Measurements from ENCODE around the gene USP53. TPM values are rescaled to one million over a fixed set of nuclear protein-coding genes. Genes with fewer than 3 reads are reported as not detected.
"Not testable (repeated sequence)": the region's sequence is repeated elsewhere in the genome, so short reads cannot be mapped to it uniquely, and the experiment has no call there.

The USP53 gene
- total RNA-seq, 1 donor from 2014 or later = 3.3 TPM

GRCh38 chr4:119329835-119330620 lies 117.5 kb downstream of the USP53 start:
- Mint-ChIP-seq H3K4me1 (ENCODE audit: low read depth, unreplicated experiment) (no peaks in the 10 kb centered on the region), H3K27me3 (ENCODE audit: unreplicated experiment) (no peaks in the 10 kb centered on the region), H3K9me3 (ENCODE audit: unreplicated experiment) (no peaks in the 10 kb centered on the region), H3K27ac (ENCODE audit: unreplicated experiment) (no peak overlapping the region), H3K4me3 (ENCODE audit: unreplicated experiment) (no peak overlapping the region), H3K36me3 (ENCODE audit: unreplicated experiment) (no peaks in the 10 kb centered on the region)
- no peak for TF ChIP-seq CTCF (IDR thresholded peaks at IDR 0.05; ENCODE audit: partially characterized antibody, unreplicated experiment)
- no peak for DNase-seq

- not testable (repeated sequence) for H3K4me1 Mint-ChIP-seq (ENCODE audit: low read depth, unreplicated experiment); H3K27me3 Mint-ChIP-seq (ENCODE audit: unreplicated experiment); H3K27ac Mint-ChIP-seq (ENCODE audit: unreplicated experiment); DNase-seq; H3K36me3 Mint-ChIP-seq (ENCODE audit: unreplicated experiment); H3K9me3 Mint-ChIP-seq (ENCODE audit: unreplicated experiment); H3K4me3 Mint-ChIP-seq (ENCODE audit: unreplicated experiment)
Observed at GRCh38 chr4:119336332-119336979, 123.9 kb downstream of the USP53 start.

DNA sequence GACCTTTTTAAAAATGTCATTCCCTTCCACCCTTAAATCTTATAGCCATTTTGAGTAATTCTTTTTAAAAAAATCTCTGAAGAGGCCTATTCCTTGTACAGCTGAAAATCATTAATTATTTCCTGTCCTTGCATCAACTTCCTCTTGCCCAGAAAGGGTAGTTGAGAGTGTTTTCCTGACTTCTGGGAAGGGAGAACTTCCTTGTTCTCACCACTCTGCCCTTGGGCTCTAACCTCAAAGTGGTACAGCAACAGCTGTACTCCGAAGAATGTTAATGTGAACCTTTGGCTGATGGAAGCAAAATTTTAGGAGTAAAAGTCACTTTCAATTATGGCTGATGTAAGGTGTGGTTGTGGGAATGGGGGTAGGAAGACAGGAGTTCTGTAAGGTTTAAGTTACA lies 124.5 kb downstream of the USP53 start:
- Mint-ChIP-seq H3K27me3 (ENCODE audit: unreplicated experiment) (no peaks in the 10 kb centered on the region), H3K27ac (ENCODE audit: unreplicated experiment) (no peak overlapping the region), H3K4me3 (ENCODE audit: unreplicated experiment) (no peak overlapping the region), H3K4me1 (ENCODE audit: low read depth, unreplicated experiment) (no peaks in the 10 kb centered on the region), H3K36me3 (ENCODE audit: unreplicated experiment) (no peaks in the 10 kb centered on the region), H3K9me3 (ENCODE audit: unreplicated experiment) (no peaks in the 10 kb centered on the region)
- DNase-seq = no peak
- TF ChIP-seq CTCF (IDR thresholded peaks at IDR 0.05; ENCODE audit: partially characterized antibody, unreplicated experiment) = no peak

DNA sequence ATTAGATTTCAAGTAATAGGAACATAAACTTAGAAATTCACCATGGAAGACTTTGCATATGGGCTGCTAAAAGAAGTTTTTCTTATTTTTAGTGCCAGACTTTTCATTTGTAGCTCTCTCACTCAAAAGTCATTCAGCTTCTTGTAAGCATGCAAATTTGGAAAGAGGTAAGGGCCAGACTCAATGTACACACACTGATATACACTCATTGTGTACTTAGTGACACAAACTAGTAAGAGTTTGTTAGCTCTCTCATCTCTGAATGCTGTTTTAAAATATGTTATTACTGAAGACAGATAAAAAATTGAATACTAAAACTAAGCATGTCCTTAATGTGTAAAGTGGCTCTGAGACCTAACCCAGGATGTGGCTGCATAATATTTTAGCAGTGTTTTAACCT lies 127.4 kb downstream of the USP53 start:
- not testable (repeated sequence) for H3K4me3 Mint-ChIP-seq (ENCODE audit: unreplicated experiment); DNase-seq; H3K36me3 Mint-ChIP-seq (ENCODE audit: unreplicated experiment); H3K9me3 Mint-ChIP-seq (ENCODE audit: unreplicated experiment); H3K27ac Mint-ChIP-seq (ENCODE audit: unreplicated experiment); H3K4me1 Mint-ChIP-seq (ENCODE audit: low read depth, unreplicated experiment); H3K27me3 Mint-ChIP-seq (ENCODE audit: unreplicated experiment)

DNA sequence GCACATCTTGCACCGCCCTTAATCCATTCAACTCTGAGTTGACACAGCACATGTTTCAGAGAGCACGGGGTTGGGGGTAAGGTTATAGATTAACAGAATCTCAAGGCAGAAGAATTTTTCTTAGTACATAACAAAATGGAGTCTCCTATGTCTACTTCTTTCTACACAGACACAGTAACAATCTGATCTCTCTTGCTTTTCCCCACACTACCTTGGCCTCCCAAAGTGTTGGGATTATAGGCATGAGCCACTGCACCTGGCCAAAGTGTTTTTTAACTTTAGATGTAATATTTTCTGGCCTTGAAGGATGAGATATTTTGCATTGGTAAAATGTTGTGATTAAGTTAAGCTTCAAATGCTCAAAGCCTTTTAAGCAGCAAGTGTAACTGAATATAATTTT lies 130.8 kb downstream of the USP53 start:
- not testable (repeated sequence) for H3K4me3 Mint-ChIP-seq (ENCODE audit: unreplicated experiment); DNase-seq; H3K4me1 Mint-ChIP-seq (ENCODE audit: low read depth, unreplicated experiment); H3K27me3 Mint-ChIP-seq (ENCODE audit: unreplicated experiment); H3K9me3 Mint-ChIP-seq (ENCODE audit: unreplicated experiment); H3K36me3 Mint-ChIP-seq (ENCODE audit: unreplicated experiment); H3K27ac Mint-ChIP-seq (ENCODE audit: unreplicated experiment)

Other genes starting within 250 kb of the USP53 start
- not detected for gene MYOZ2, start 76.9 kb upstream of the USP53 start, total RNA-seq (ENCODE audit: unreplicated experiment)
- not detected for gene FABP2, start 109.4 kb downstream of the USP53 start, total RNA-seq (ENCODE audit: unreplicated experiment)

Data from glutamatergic neuron (in vitro differentiated cells).